ENCODE measurements around the gene SLC7A8. TPM values are rescaled to one million over a fixed set of nuclear protein-coding genes. Genes with fewer than 3 reads are reported as not detected.
A peak's percentile ranks its signal among the peaks of the same experiment; 100 is the strongest.

The SLC7A8 gene
- total RNA-seq, 1 experiment from 2014 or later = 0.90 TPM

DNA sequence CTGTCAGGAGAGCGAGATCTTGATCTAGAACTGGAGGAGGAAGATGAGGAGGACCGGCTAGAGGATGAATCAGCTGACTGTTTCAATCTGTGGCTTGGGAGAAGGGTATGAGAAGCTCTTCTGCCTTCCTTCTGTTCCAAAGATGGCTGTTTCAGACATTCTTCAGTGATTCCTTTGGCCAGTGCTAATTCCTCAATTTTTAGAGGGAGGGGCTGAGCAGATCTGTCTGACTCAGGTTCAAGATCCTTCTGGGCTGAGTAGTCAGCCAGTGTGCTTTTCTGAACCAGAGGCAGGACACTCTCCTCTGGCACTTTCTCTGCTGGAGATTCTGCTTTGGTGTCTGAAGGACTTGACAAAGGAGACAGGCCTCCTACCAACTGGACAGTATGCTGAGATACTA lies 103.7 kb downstream of the SLC7A8 start:
- Histone ChIP-seq H3K4me1 (ENCODE audit: control insufficient read depth, insufficient read depth, low read length) (peaks cover 13% of the 10 kb centered on the region), H3K27me3 (ENCODE audit: control insufficient read depth, insufficient read depth, low read length) (no peaks in the 10 kb centered on the region), H3K27ac (ENCODE audit: low read length) (peak overlapping the region; percentile 72), H3K36me3 (ENCODE audit: control insufficient read depth, insufficient read depth, low read length) (peaks cover 44% of the 10 kb centered on the region), H3K4me3 (ENCODE audit: low read depth in 2 of 2, low read length in 2 of 2) (no peak overlapping the region), H3K9me3 (ENCODE audit: control insufficient read depth, insufficient read depth, low read depth, low read length) (no peaks in the 10 kb centered on the region)
- intact Hi-C loops (cut with micrococcal nuclease; ENCODE audit: unreplicated experiment) = no loop called here
- POLR2A ChIA-PET = no interaction called here
- no TSS peak for BruUV-seq (replicated peaks)
- no peak for DNase-seq (ENCODE audit: low read depth, low spot score)
- TF ChIP-seq, protein P1, sequence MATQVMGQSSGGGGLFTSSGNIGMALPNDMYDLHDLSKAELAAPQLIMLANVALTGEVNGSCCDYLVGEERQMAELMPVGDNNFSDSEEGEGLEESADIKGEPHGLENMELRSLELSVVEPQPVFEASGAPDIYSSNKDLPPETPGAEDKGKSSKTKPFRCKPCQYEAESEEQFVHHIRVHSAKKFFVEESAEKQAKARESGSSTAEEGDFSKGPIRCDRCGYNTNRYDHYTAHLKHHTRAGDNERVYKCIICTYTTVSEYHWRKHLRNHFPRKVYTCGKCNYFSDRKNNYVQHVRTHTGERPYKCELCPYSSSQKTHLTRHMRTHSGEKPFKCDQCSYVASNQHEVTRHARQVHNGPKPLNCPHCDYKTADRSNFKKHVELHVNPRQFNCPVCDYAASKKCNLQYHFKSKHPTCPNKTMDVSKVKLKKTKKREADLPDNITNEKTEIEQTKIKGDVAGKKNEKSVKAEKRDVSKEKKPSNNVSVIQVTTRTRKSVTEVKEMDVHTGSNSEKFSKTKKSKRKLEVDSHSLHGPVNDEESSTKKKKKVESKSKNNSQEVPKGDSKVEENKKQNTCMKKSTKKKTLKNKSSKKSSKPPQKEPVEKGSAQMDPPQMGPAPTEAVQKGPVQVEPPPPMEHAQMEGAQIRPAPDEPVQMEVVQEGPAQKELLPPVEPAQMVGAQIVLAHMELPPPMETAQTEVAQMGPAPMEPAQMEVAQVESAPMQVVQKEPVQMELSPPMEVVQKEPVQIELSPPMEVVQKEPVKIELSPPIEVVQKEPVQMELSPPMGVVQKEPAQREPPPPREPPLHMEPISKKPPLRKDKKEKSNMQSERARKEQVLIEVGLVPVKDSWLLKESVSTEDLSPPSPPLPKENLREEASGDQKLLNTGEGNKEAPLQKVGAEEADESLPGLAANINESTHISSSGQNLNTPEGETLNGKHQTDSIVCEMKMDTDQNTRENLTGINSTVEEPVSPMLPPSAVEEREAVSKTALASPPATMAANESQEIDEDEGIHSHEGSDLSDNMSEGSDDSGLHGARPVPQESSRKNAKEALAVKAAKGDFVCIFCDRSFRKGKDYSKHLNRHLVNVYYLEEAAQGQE (IDR thresholded peaks at IDR 0.05; ENCODE audit: insufficient read depth in 1 of 2, low read depth in 2 of 2, low read length in 1 of 2) = no peak
- no peak for ATAC-seq
- in situ Hi-C loops (cut with HindIII; ENCODE audit: low pct_unique_long_range_greater_than_20kb, low sequenced_read_pairs) = no loop called here
- CTCF ChIA-PET = no interaction called here

DNA sequence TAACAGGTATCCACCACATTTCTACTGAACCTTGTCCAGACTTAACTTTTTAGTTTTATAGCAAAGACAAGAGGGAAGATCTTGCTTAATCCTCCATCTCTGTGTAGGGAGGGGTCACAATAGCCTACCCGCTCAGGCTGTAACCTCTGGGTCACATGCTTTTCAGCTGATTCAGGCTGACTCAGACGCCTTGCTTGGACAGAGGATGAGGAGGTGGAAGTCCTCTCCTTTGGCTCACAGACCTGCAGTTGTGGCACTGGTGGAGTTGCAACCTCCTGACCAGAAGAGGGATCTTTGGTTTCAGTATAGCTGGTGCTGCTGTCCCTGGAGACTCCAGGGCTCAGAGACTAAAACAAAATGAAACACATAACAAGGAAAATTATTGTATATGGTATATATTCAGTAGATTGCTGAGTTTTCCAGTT lies 104.8 kb downstream of the SLC7A8 start:
- ChIA-PET CTCF (interaction anchor here (2.6 kb wide), 1 partner anchor 10 kb away, joined by 10 read pairs; no protein-coding TSS in a partner anchor), POLR2A (no interaction called here)
- BruUV-seq (replicated peaks) = no TSS peak
- Histone ChIP-seq H3K9me3 (ENCODE audit: control insufficient read depth, insufficient read depth, low read depth, low read length) (no peaks in the 10 kb centered on the region), H3K4me3 (ENCODE audit: low read depth in 2 of 2, low read length in 2 of 2) (no peak overlapping the region), H3K27ac (ENCODE audit: low read length) (peak overlapping the region; percentile 72), H3K27me3 (ENCODE audit: control insufficient read depth, insufficient read depth, low read length) (no peaks in the 10 kb centered on the region), H3K4me1 (ENCODE audit: control insufficient read depth, insufficient read depth, low read length) (peaks cover 13% of the 10 kb centered on the region), H3K36me3 (ENCODE audit: control insufficient read depth, insufficient read depth, low read length) (peaks cover 45% of the 10 kb centered on the region)
- peak; percentile 68 for DNase-seq (ENCODE audit: low read depth, low spot score)
- in situ Hi-C loops (cut with HindIII; ENCODE audit: low pct_unique_long_range_greater_than_20kb, low sequenced_read_pairs) (no loop called here), intact Hi-C loops (cut with micrococcal nuclease; ENCODE audit: unreplicated experiment) (no loop called here)
- peak; percentile 97 for ATAC-seq
- TF ChIP-seq TCF7L2 (IDR thresholded peaks at IDR 0.05; ENCODE audit: low read depth, low read length) = no peak
- no peak for TF ChIP-seq SIN3A (IDR thresholded peaks at IDR 0.05; ENCODE audit: borderline replicate concordance, insufficient read depth, low read depth, low read length)
- TF ChIP-seq, protein P2, sequence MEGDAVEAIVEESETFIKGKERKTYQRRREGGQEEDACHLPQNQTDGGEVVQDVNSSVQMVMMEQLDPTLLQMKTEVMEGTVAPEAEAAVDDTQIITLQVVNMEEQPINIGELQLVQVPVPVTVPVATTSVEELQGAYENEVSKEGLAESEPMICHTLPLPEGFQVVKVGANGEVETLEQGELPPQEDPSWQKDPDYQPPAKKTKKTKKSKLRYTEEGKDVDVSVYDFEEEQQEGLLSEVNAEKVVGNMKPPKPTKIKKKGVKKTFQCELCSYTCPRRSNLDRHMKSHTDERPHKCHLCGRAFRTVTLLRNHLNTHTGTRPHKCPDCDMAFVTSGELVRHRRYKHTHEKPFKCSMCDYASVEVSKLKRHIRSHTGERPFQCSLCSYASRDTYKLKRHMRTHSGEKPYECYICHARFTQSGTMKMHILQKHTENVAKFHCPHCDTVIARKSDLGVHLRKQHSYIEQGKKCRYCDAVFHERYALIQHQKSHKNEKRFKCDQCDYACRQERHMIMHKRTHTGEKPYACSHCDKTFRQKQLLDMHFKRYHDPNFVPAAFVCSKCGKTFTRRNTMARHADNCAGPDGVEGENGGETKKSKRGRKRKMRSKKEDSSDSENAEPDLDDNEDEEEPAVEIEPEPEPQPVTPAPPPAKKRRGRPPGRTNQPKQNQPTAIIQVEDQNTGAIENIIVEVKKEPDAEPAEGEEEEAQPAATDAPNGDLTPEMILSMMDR (IDR thresholded peaks at IDR 0.05) = no peak
- TF ChIP-seq, protein P1 (IDR thresholded peaks at IDR 0.05; ENCODE audit: insufficient read depth in 1 of 2, low read depth in 2 of 2, low read length in 1 of 2) = no peak
- TF ChIP-seq POLR2AphosphoS5 (IDR thresholded peaks at IDR 0.05; ENCODE audit: low read depth, low read length) = no peak
